RCC 7860 (cell line): ENCODE results near the gene CACNG7.

Experiments used
- DNase-seq: peaks from one replicate; pipeline ENCODE4 v3.0.0-alpha.2; 2015; ENCODE audit warnings: low spot score
- FAIRE-seq: peaks from 2 replicates; lab custom pipeline; 2012; peaks lifted over from hg19 to GRCh38; lab: Jason Lieb, UNC

CACNG7 gene

DNA sequence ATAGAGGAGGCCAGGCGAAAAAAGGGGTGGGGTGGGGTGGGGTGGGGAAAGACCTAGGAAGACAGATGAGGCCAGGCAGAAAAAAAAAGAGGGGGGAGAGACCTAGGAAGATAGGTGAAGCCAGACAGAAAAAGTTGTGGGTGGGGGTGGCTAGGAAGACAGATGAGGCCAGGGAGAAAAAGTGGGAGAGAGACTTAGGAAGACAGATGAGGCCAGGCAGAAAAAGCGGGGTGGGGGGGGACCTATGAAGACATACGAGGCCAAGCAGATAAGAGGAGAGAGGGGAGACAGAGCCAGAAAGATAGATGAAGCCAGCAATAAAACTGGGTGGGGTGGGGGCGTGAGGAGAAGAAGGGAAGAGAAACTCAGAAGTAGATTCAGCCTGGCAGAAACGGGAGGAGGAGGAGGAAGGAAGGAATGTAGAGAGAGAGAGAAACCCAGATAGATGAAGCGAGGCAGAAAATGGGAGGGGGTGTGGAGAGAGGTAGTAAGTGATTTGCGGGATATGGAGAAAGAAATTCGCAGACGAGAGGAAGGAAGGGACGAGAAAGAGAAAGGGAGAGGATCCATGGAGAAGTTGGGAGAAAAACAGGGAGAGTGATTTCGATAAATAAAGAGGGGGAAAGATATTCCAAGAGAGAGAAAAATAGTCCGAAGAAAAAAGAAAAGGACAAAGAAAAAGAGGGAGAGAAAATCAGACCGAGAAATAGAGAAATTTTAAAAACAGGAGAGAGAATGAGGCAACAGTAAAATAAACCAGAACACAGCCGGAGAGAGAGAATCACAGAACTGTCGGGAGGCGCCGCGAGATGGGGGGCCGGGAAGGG, 70.1 kb downstream of the CACNG7 start:
- FAIRE-seq, result no peak
- DNase-seq, result no peak

DNA sequence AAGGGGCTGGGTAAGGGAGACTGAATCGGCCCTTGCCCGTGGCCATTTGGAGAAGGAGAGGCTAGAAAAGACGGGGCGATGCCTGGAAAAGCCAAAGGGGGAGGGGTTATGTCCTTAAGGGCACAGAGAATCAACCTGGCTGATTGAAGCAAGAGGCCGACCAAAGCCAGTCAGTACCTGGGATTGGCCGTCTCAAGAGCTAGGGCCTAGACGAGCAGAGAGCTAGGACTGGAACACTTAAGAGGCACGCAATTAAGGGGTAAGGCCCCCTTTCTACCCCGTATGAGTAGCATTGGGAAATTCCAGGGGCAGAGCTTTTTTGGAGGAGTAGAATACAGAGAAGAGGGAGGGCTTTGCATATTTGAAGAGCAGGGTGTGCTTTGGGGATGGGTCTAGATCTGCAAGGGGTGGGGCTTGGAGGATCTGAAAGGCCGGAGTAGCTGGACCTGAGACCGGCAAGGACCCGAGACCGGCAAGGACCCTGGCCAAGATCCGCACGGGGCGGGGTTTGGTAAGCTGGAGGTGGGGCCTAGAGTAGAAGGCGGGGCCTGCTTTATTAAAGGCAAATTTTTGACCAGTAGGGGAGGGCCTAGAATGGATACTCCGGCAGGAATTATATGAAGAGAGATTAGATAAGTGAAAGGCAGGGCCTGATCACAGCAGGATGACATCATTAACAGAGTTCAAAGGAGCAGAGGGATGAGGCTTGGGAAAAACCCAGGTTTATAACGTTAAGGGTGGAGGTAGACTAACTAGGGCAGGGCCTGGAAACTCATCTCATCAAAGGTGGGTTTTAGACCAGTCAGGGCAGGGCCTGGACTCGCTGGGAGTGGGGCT, 71.7 kb downstream of the CACNG7 start:
- FAIRE-seq (no peak), DNase-seq (no peak)

DNA sequence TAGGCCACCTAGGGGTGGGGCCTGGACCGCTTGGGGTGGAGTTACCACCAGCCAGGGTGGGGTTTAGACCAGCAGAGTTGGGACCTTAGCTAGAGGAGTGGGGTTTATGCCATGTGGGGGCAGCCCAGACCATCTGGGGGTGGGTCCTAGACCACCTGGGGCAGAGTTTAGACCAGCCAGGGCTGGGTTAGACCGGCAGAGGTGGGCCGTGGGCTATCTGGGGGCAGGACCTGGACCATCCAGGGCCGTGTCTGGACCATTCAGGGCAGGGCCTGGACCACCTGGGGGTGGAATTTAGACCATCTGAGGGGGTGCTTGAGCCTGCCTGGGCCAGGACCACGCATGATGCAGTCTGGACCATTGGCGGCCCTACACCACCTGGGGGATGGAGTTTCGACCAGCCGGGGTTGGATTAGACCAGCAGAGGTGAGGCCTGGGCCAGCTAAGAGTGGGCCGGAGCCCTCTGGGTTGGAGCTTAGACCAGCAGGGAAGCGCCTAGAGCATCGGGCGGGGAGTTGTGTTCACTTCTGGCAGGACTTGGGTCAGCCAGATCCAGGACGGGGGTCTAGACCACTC, 72.4 kb downstream of the CACNG7 start:
- DNase-seq (no peak), FAIRE-seq (no peak)

DNA sequence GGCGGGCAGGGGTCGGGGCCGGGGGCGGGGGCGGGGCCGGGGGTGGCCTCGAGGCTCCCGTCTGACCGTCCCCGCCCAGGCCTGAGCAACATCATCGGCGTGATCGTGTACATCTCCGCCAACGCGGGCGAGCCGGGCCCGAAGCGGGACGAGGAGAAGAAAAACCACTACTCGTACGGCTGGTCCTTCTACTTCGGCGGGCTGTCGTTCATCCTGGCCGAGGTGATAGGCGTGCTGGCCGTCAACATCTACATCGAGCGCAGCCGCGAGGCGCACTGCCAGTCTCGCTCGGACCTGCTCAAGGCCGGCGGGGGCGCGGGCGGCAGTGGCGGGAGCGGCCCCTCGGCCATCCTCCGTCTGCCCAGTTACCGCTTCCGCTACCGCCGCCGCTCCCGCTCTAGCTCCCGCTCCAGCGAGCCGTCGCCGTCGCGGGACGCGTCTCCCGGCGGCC, 72.9 kb downstream of the CACNG7 start:
- DNase-seq, result no peak
- FAIRE-seq, result no peak

DNA sequence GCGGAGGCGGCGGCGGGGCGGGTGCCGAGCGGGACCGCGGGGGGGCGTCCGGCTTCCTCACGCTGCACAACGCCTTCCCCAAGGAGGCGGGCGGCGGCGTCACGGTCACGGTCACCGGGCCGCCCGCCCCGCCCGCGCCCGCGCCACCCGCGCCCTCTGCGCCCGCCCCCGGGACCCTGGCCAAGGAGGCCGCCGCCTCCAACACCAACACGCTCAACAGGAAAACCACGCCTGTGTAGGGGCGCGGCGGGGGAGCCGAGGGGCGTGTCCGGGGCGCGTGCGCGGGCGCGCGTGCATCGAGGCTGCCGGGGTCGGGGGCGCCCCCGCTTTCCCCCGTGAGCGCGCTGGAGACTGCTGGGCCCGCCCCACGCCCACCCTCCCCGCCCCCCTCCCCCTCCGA, 73.5 kb downstream of the CACNG7 start:
- FAIRE-seq (no peak), DNase-seq (no peak)

DNA sequence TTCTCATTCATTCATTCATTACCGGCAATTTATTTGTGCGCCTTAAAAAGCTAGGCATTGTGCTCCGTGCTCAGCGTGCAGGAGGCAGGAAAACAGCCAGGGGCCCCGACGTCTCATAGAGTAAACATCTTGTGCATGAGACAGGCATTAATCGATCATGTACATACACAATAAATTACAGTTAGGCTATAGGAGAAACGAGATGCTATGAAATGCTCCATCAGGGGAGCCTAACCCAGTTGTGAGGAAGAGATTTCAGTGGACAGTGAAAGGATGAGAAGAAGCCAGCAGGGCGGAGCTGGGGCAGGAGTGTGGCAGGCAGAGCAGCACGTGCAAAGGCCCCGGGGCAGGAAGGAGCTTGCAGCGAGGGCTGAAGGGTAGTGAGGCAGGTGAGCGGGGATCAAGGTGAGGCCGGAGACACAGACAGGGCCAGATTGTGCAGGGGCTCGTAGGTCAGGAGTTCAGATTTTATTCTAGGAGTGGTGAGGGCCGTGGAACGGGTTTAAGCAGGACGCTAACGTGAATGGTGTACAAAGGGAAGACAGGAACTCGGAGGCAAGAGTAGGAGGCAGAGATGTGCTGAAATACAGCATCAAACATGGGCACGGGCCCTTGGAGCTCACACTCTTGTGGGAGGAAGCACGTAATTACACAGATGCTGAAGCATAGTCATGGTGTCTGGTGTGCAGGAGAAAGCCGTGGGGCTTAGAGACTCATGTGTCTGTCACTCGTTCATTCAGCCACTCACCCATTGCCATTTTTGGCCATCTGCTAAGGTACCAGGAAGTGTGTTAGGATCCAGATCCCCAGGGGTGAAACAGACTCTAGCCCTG, 74.6 kb downstream of the CACNG7 start:
- no peak for DNase-seq
- no peak for FAIRE-seq

DNA sequence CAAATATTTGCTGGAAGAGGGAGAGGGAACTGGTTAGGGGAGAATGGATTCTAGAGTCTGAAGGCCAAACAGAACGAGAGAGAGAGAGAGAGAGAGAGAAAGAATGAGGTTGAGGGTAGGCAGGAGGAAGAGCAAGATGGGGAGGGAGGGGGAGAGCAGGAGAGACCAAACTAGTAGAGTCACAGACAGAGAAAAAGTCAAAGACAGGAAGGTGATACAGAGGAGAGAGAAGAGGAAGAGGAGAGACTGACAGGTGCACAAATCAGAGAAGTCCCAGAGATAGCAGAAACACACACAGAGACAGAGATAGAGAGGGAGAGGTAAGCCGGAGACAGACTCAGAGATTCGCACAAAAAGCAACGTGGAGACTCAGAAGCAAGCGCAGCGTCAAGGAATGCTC, 76.8 kb downstream of the CACNG7 start:
- FAIRE-seq (no peak), DNase-seq (no peak)

DNA sequence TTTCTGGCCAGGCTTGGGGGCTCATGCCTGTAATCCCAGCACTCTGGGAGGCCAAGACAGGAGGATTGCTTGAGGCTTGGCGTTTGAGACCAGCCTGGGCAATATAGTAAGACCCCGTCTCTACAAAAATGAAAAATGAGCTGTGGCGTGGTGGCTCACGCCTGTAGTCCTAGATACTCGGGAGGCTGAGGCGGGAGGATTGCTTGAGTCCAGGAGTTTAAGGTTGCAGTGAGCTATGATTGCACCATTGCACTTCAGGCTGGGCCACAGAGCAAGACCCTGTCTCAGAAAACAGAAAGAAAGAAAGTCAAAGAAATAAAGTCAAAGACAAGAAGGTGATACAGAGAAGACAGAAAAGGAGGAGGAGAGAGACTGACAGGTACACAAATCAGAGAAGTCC, 79.9 kb downstream of the CACNG7 start:
- no peak for DNase-seq
- FAIRE-seq, result no peak

DNA sequence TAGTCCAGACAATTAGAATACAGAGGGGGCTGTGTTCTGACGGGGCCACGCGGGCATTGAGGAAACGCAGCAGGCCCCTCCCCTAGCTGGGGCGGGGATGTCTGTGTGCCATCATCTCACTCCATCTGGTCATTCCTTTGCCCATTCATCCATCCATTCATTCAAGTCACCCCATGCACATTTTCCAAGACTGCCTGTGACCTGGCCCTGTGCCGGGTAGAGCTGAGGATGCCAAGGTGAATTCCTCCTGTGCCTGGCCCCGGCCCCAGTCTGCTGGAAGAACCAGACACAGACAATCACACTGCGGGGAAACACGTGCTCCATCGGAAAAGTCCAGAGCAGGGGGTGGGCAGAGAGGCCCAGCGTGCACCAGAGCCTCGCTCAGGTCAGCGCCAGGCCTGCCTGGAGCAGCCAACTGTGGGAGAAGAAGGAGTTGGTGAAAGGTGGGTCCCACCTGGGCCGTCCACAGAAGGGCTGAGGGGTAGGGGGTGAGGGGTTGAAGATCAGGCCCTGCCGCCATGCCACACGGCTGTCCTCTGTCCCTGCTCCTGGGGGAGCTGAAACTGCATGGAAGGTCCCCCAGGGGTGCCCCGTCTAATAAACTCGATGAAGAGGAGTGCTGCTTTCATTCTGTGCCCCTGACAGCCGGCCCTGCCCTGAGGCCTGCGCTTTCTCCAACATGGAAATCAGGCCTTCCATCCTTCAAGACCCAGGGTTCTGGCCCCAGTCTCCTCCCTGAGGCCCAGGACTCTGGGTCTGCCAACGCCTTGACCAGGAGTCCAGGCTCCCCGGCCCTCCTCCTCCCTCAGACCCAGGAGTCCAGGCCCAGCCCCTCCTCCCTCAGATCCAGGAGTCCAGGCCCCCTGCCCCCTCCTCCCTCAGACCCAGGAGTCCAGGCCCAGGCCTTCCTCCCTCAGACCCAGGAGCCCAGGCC, 80.8 kb downstream of the CACNG7 start:
- FAIRE-seq (no peak), DNase-seq (no peak)

DNA sequence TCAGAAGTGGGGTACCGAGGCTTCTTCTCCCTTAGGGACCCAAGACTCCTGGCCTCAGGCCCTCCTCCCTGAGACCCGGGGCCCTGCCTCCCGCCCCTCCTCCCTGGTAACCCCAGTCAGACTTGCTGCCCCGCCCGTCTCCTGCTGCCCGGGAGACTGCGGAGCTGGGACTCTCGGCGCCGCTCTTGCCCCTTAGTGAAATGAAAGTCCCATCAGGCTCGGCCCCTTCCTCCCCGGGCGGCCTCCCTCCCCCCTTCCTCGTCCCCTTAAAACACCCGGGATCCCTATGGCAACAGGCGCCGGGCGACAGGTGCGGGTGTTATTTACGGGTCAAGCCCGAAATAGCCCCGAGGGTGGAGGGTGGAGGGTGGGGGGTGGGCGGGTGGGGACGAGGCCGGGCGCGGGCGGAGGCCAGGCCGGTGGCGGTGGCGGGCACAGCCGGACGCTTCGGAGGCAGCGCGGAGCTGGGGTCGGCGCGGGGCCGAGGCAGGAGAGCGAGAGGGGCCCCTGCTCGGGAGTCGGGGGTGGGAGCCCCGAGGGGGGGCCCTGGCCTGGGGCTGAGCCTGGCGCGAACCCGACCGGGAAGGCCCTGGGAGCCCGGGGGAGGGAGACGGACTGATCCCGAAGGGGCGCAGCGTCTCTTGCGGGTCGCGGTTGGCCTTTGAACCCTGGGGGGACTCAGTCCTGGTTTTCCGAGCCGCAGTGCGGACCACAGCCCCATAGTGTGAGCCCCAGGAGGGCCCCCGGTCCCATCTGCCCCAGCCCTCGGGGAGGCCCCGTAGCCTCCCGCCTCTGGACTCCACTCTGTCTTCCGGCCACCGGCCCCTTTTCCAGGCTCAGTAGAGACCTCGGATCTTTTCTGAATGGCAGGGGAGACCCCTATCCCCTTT, 82.4 kb downstream of the CACNG7 start, which contains the start of gene CACNG6:
TSS of gene CACNG6 (plus strand) at position 414 of the 890 bp plus-strand sequence. CDS start 1,241 bp downstream, outside the sequence.
- DNase-seq, result no peak
- FAIRE-seq, result no peak

DNA sequence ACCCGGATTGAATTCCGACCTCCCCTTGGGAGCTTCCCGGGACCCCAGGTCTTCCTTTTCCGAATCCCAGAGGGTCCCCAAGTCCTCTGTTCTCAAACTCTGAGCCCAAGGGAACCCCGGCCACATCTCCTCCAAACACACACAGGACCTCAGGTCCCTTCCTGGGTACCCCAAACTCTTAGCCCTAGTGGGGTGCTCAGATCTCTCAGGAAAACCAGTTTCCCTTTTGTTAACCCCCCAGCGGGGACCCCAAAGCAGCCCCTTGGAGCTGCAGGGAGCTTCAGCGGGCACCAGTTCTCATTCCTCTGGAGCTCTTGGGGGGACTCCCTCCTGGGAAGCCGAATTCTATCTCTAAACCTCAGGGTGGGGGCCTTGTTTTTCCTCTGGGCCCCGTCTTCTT, 83.1 kb downstream of the CACNG7 start:
- DNase-seq, result no peak
- no peak for FAIRE-seq

DNA sequence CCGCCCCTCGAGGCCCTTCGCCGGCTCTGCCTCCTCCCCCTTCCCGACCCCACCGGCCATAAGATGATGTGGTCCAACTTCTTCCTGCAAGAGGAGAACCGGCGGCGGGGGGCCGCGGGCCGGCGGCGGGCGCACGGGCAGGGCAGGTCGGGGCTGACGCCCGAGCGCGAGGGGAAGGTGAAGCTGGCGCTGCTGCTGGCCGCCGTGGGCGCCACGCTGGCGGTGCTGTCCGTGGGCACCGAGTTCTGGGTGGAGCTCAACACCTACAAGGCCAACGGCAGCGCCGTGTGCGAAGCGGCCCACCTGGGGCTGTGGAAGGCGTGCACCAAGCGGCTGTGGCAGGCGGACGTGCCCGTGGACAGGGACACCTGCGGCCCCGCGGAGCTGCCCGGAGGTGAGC, 83.7 kb downstream of the CACNG7 start:
- FAIRE-seq, result no peak

DNA sequence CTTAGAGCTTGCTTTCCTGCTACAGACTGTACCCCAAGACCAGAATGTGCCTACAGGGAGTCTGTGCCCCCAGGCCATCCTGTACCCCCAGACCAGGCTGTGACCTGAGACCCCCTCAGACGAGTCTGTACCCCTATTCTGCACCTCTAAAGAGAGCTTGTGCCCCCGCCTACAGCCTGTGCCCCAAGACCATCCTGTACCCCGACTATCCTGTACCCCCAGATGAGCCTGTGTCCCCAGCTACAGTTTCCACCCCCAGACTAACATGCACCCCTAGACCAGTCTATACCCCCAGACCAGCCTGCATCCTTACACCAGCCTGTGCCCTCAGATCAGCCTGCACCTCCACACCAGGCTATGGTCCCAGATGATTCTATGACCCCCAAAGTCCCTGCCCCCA, 84.4 kb downstream of the CACNG7 start:
- DNase-seq (no peak), FAIRE-seq (no peak)

More for the DNA sequence above, 83.7 kb downstream of the CACNG7 start:
- no peak for DNase-seq
